Transverse colon (tissue), 4 donors: ENCODE results near the gene PDF. TPM values are rescaled to one million over a fixed set of nuclear protein-coding genes. Genes with fewer than 3 reads are reported as not detected.

Experiments
- DNase-seq: peaks from one replicate; pipeline ENCODE4 v3.0.0-alpha.2; 2019
- H3K27ac ChIP-seq, 4 donors: fragments of 200-600 bp; sonication (generic); 2 replicates each; pipeline ENCODE4 v1.5.1; 2016 to 2018; ENCODE audit warnings: inconsistent platforms in 4 of 4
- H3K27me3 ChIP-seq: fragments of 200-600 bp; sonication (generic); 2 replicates; pipeline ENCODE4 v1.5.1; 2017; ENCODE audit warnings: inconsistent platforms
- H3K36me3 ChIP-seq, 4 donors: fragments of 200-600 bp; sonication (generic); 2 replicates each; pipeline ENCODE4 v1.5.1; 2017 to 2019; ENCODE audit warnings: inconsistent platforms in 4 of 4
- H3K4me1 ChIP-seq, 4 donors: fragments of 200-600 bp; sonication (generic); 2 replicates each; pipeline ENCODE4 v1.5.1; 2017 to 2020; ENCODE audit warnings: inconsistent platforms in 4 of 4
- H3K4me3 ChIP-seq, 4 donors: fragments of 200-600 bp; sonication (generic); 1 replicate in 1 of 4; 2 replicates in 3 of 4; pipeline versions ENCODE4 v1.5.1 to v1.6.1; 2017 to 2019; ENCODE audit warnings: inconsistent platforms in 4 of 4
- H3K9me3 ChIP-seq, 2 donors: fragments of 200-600 bp; sonication (generic); 2 replicates each; pipeline ENCODE4 v1.5.1; 2017 to 2019; ENCODE audit warnings: inconsistent platforms in 2 of 2
- CTCF ChIP-seq, 5 experiments: fragments of 200-600 bp in 3 of 5; fragments of 450-650 bp in 2 of 5; sonication (generic) in 3 of 5; IDR thresholded peaks; 1 replicate in 2 of 5; 2 replicates in 3 of 5; pipeline ENCODE4 v1.5.1; 2016 to 2017; ENCODE audit warnings: antibody characterized with exemption in 5 of 5, inconsistent platforms in 3 of 5, mild to moderate bottlenecking in 2 of 5, moderate library complexity in 1 of 5
- EP300 ChIP-seq: sonication (generic); formaldehyde crosslinking; IDR thresholded peaks from one replicate; pipeline ENCODE4 v1.6.1; 2017; ENCODE audit warnings: antibody characterized with exemption, low read depth
- POLR2A ChIP-seq: fragments of 450-650 bp; IDR thresholded peaks from one replicate; pipeline ENCODE4 v1.6.1; 2016; ENCODE audit warnings: antibody characterized with exemption, mild to moderate bottlenecking, moderate library complexity
- POLR2AphosphoS5 ChIP-seq, 3 donors: sonication (generic); formaldehyde crosslinking; IDR thresholded peaks; one replicate each; pipeline ENCODE4 v1.6.1; 2016; ENCODE audit warnings: antibody characterized with exemption in 3 of 3
- WGBS, 2 donors: methylation state at CpG; one replicate each; pipeline ENCODE4 v1.1.5; 2018; ENCODE audit warnings: low coverage in 1 of 2; 5-methylcytosine and 5-hydroxymethylcytosine counted together
- in situ Hi-C, 4 donors: fragments of 200-750 bp; cut with MboI; loops; one replicate each; pipeline versions ENCODE4 v1.15.0 to v1.15.1; 2017; ENCODE audit warnings: low sequenced_read_pairs in 3 of 4, low pct_ligation_motif_present in 1 of 4, low pct_unique_long_range_greater_than_20kb in 1 of 4
- intact Hi-C: fragments of 100-400 bp; cut with DNase I; formaldehyde crosslinking; loops from one replicate; pipeline ENCODE4 v1.15.1; 2023; ENCODE audit warnings: low total_unique reads
- total RNA-seq, 4 donors: library from RNA; depleted of rRNA; stranded (reverse); fragments of >200 nt; gene quantifications; one replicate each; pipeline ENCODE4 v1.1.0, GENCODE V29; 2016

The PDF gene
- total RNA-seq, 4 donors from 2014 or later = 2.2 to 19.5 (median 8.8) TPM

GRCh38 chr16:69334696-69335095 is 4.3 kb upstream of the PDF start:
- H3K4me1 ChIP-seq = peaks cover 8 to 26% (median 20%) of the 10 kb centered on the region in 4 donors
- H3K4me3 ChIP-seq = no peak overlapping the region
- 90% methylated on average over 9 of the region's 9 CpGs; no CpG with 5 or more reads in 1 of the 2 donors for WGBS, 2 donors
- intact Hi-C loops = no loop called here
- H3K9me3 ChIP-seq = no peaks in the 10 kb centered on the region
- in situ Hi-C loops = no loop called here
- no peak for DNase-seq
- TF ChIP-seq CTCF (IDR thresholded peaks at IDR 0.05) (no peak), POLR2A (no peak), POLR2AphosphoS5 (IDR thresholded peaks at IDR 0.05) (no peak), EP300 (no peak)
- H3K27ac ChIP-seq = no peak overlapping the region
- H3K27me3 ChIP-seq = no peaks in the 10 kb centered on the region
- peaks cover 0 to 26% (median 12%) of the 10 kb centered on the region in 4 donors for H3K36me3 ChIP-seq

- H3K9me3 ChIP-seq = no peaks in the 10 kb centered on the region
- DNase-seq = peak; percentile 39
- H3K36me3 ChIP-seq = peaks cover 0 to 15% (median 6%) of the 10 kb centered on the region in 4 donors
- TF ChIP-seq CTCF (IDR thresholded peaks at IDR 0.05) = no peak
- peak in 2 of 3 donors; percentile 17 to 36 for TF ChIP-seq POLR2AphosphoS5 (IDR thresholded peaks at IDR 0.05)
- intact Hi-C loops (no loop called here), in situ Hi-C loops (no loop called here)
- peak overlapping the region; percentile 73 to 98 (median 79) for H3K4me3 ChIP-seq
- peak overlapping the region; percentile 92 to 97 (median 94) for H3K27ac ChIP-seq
- H3K4me1 ChIP-seq = peaks cover 15 to 52% (median 47%) of the 10 kb centered on the region in 4 donors
- 11% methylated on average over 40 of the region's 77 CpGs; no CpG with 5 or more reads in 1 of the 2 donors for WGBS, 2 donors
- H3K27me3 ChIP-seq = no peaks in the 10 kb centered on the region
These were observed 761 bp downstream of the PDF start for GRCh38 chr16:69329369-69330285.

GRCh38 chr16:69328854-69329316 is 1.5 kb downstream of the PDF start:
- Histone ChIP-seq H3K27ac (peak overlapping the region in 2 of 4 donors; percentile 7 to 93), H3K36me3 (peaks cover 0 to 8% (median 2%) of the 10 kb centered on the region in 4 donors), H3K4me1 (peaks cover 15 to 59% (median 49%) of the 10 kb centered on the region in 4 donors), H3K4me3 (peak overlapping the region in 1 of 4 donors; percentile 82), H3K27me3 (no peaks in the 10 kb centered on the region), H3K9me3 (no peaks in the 10 kb centered on the region)
- TF ChIP-seq EP300 = no peak
- TF ChIP-seq CTCF (IDR thresholded peaks at IDR 0.05) = no peak
- no peak for TF ChIP-seq POLR2AphosphoS5 (IDR thresholded peaks at IDR 0.05)
- DNase-seq = no peak
- whole genome bisulfite sequencing, 2 donors = 37% methylated on average over 10 of the region's 10 CpGs; no CpG with 5 or more reads in 1 of the 2 donors
- in situ Hi-C loops = no loop called here
- intact Hi-C loops = no loop called here

- Histone ChIP-seq H3K9me3 (no peaks in the 10 kb centered on the region), H3K4me1 (peaks cover 15 to 60% (median 49%) of the 10 kb centered on the region in 4 donors), H3K36me3 (peaks cover 0 to 8% (median 3%) of the 10 kb centered on the region in 4 donors), H3K27me3 (no peaks in the 10 kb centered on the region), H3K27ac (peak overlapping the region in 3 of 4 donors; percentile 7 to 23 (median 10)), H3K4me3 (no peak overlapping the region)
- intact Hi-C loops = no loop called here
- 74 to 94% methylated on average over 6 to 14 of the region's 14 CpGs for WGBS, 2 donors
- DNase-seq = no peak
- TF ChIP-seq EP300 = no peak
- no peak for TF ChIP-seq POLR2A
- no peak for TF ChIP-seq CTCF (IDR thresholded peaks at IDR 0.05)
- TF ChIP-seq POLR2AphosphoS5 (IDR thresholded peaks at IDR 0.05) = no peak
- in situ Hi-C loops = no loop called here
These were observed 2.6 kb downstream of the PDF start for GRCh38 chr16:69327585-69328310.
